Activated CD4-positive, CD25-positive, alpha-beta regulatory T cell treated with anti-CD3 and anti-CD28 coated beads, Interleukin-2, amount 50 U/mL, for 72 hours (primary cell): ENCODE data around the gene CENPC.
"Not testable (repeated sequence)": the region's sequence is repeated elsewhere in the genome, so short reads cannot be mapped to it uniquely, and the experiment has no call there.

Source experiments
- DNase-seq: peaks from one replicate; pipeline ENCODE4 v3.0.0; 2021

CENPC gene

GRCh38 chr4:67465032-67465762 is 80.1 kb downstream of the CENPC start:
- no peak for DNase-seq

GRCh38 chr4:67460574-67460973 is 84.7 kb downstream of the CENPC start:
- DNase-seq: no peak

GRCh38 chr4:67459164-67459563 is 86.1 kb downstream of the CENPC start:
- DNase-seq: no peak

GRCh38 chr4:67456577-67457196 is 88.6 kb downstream of the CENPC start:
- DNase-seq: no peak

- DNase-seq: not testable (repeated sequence)
These were observed 92.5 kb downstream of the CENPC start for GRCh38 chr4:67452846-67453205.

GRCh38 chr4:67452100-67452845 is 93.0 kb downstream of the CENPC start:
- no peak for DNase-seq

GRCh38 chr4:67451464-67451863 is 93.8 kb downstream of the CENPC start:
- no peak for DNase-seq

GRCh38 chr4:67448621-67449020 is 96.7 kb downstream of the CENPC start:
- no peak for DNase-seq

- no peak for DNase-seq
These were observed 97.4 kb downstream of the CENPC start for GRCh38 chr4:67447873-67448272.

- DNase-seq: no peak
These were observed 98.5 kb downstream of the CENPC start for GRCh38 chr4:67446811-67447210.

GRCh38 chr4:67445881-67446280 is 99.4 kb downstream of the CENPC start:
- not testable (repeated sequence) for DNase-seq

GRCh38 chr4:67438975-67439374 is 106.3 kb downstream of the CENPC start:
- DNase-seq: no peak

GRCh38 chr4:67437974-67438713 is 107.2 kb downstream of the CENPC start:
- no peak for DNase-seq

- no peak for DNase-seq
These were observed 108.6 kb downstream of the CENPC start for GRCh38 chr4:67436742-67437141.

GRCh38 chr4:67430989-67431388 is 114.3 kb downstream of the CENPC start:
- no peak for DNase-seq

- no peak for DNase-seq
These were observed 116.5 kb downstream of the CENPC start for GRCh38 chr4:67428819-67429218.
